Adrenal gland (tissue), 12 donors: ENCODE measurements around the gene VAC14. TPM values are rescaled to one million over a fixed set of nuclear protein-coding genes. Genes with fewer than 3 reads are reported as not detected.

Experiments
- DNase-seq, 7 donors: peaks; one replicate each; pipeline ENCODE4 v3.0.0-alpha.2; 2019 to 2020
- H3K27ac ChIP-seq, 5 donors: fragments of 200-600 bp; sonication (generic) in 4 of 5; 1 replicate in 3 of 5; 2 replicates in 2 of 5; pipeline versions ENCODE4 v1.5.1 to v1.8.0; 2016 to 2020; ENCODE audit warnings: mild to moderate bottlenecking in 1 of 5
- H3K27me3 ChIP-seq: fragments of 200-600 bp; 2 replicates; pipeline ENCODE4 v1.8.0; 2021
- H3K36me3 ChIP-seq, 2 donors: fragments of 200-600 bp; replicated peaks in 1 of 2; 1 replicate in 1 of 2; 2 replicates in 1 of 2; pipeline versions ENCODE4 v1.5.1 to v1.8.0; 2018 to 2022
- H3K4me1 ChIP-seq, 2 donors: fragments of 200-600 bp; replicated peaks in 1 of 2; 1 replicate in 1 of 2; 2 replicates in 1 of 2; pipeline versions ENCODE4 v1.5.1 to v1.8.0; 2018 to 2021
- H3K4me3 ChIP-seq, 4 donors: fragments of 200-600 bp; sonication (generic) in 3 of 4; one replicate each; pipeline ENCODE4 v1.5.1; 2016 to 2018
- H3K9me3 ChIP-seq, 3 donors: fragments of 200-600 bp; sonication (generic) in 1 of 3; replicated peaks in 1 of 3; 1 replicate in 2 of 3; 2 replicates in 1 of 3; pipeline versions ENCODE4 v1.5.1 to v1.8.0; 2016 to 2021
- POLR2A ChIP-seq, 2 donors: fragments of 450-650 bp; IDR thresholded peaks; one replicate each; pipeline ENCODE4 v1.6.1; 2017; ENCODE audit warnings: antibody characterized with exemption in 2 of 2, mild to moderate bottlenecking in 2 of 2, moderate library complexity in 1 of 2
- WGBS, 4 donors: extraction: QIAGEN DNeasy Blood & Tissue Kit in 2 of 4; methylation state at CpG; one replicate each; pipeline versions ENCODE4 v1.1.5 to v1.1.7; 2013 to 2017; 5-methylcytosine and 5-hydroxymethylcytosine counted together
- intact Hi-C, 2 donors: fragments of 100-400 bp; cut with DNase I; formaldehyde crosslinking; loops; one replicate each; pipeline versions ENCODE4 v1.14.1 to v1.15.0; 2022 to 2023
- polyA plus RNA-seq, 3 donors: library from polyadenylated mRNA; stranded (reverse); fragments of 200-250 nt in 2 of 3; fragments of 350-450 nt in 1 of 3; fragmentation: Illumina TruSeq in 1 of 3; extraction: RNeasy Lipid Tissue Mini Kit (QIAGEN cat#74804) in 1 of 3; gene quantifications; one replicate each; pipeline ENCODE4 v1.2.3, GENCODE V29; 2013 to 2014
- total RNA-seq, 9 donors: library from RNA; depleted of rRNA in 4 of 9; stranded (reverse); fragments of >200 nt in 4 of 9; fragments of 120-200 nt in 1 of 9; fragmentation: NEBNext Ultra II Directional in 1 of 9; extraction: Animal tissue kit (Norgen Biotek cat#: 25700) in 1 of 9; gene quantifications; one replicate each; pipeline versions ENCODE4 v1.1.0 to v1.2.4, GENCODE V29; 2013 to 2023
- TF ChIP-seq, protein P1 (sequence below), 6 experiments: fragments of 450-650 bp in 4 of 6; fragments of 200-600 bp in 2 of 6; sonication (generic) in 1 of 6; IDR thresholded peaks; 1 replicate in 5 of 6; 2 replicates in 1 of 6; pipeline versions ENCODE4 v1.5.1 to v1.8.0; 2016 to 2021; ENCODE audit warnings: antibody characterized with exemption in 6 of 6, mild to moderate bottlenecking in 2 of 6, moderate library complexity in 1 of 6
- donor health status: healthy with polysubstance abuse.
- donor health status: Bipolar disorder and iron deficiency.
- donor health status: DM: yes; HTN: yes; CAD: no.
- donor health status: DM: no; HTN: no; CAD: no.
- donor health status: DM: no; HTN: no; CAD: no.
- donor health status: DM: yes; HTN: yes; CAD: no.

VAC14 gene
- total and polyA plus RNA-seq, 12 donors: 24.6 to 74.8 (median 50.1) TPM

GRCh38 chr16:70692130-70692872 lies 108.7 kb downstream of the VAC14 start:
- no peaks in the 10 kb centered on the region for H3K27me3 ChIP-seq
- no peak overlapping the region for H3K4me3 ChIP-seq
- intact Hi-C loops: no loop called here
- H3K36me3 ChIP-seq: no peaks in the 10 kb centered on the region
- H3K4me1 ChIP-seq: peaks cover 35 to 71% of the 10 kb centered on the region in 2 donors
- no peak for DNase-seq
- TF ChIP-seq, protein P1, sequence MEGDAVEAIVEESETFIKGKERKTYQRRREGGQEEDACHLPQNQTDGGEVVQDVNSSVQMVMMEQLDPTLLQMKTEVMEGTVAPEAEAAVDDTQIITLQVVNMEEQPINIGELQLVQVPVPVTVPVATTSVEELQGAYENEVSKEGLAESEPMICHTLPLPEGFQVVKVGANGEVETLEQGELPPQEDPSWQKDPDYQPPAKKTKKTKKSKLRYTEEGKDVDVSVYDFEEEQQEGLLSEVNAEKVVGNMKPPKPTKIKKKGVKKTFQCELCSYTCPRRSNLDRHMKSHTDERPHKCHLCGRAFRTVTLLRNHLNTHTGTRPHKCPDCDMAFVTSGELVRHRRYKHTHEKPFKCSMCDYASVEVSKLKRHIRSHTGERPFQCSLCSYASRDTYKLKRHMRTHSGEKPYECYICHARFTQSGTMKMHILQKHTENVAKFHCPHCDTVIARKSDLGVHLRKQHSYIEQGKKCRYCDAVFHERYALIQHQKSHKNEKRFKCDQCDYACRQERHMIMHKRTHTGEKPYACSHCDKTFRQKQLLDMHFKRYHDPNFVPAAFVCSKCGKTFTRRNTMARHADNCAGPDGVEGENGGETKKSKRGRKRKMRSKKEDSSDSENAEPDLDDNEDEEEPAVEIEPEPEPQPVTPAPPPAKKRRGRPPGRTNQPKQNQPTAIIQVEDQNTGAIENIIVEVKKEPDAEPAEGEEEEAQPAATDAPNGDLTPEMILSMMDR (IDR thresholded peaks at IDR 0.05): no peak
- H3K9me3 ChIP-seq: no peaks in the 10 kb centered on the region
- H3K27ac ChIP-seq: peak overlapping the region; percentile 70 to 96 (median 82)
- WGBS, 4 donors: 71 to 82% (median 72%) methylated on average over 8 to 14 of the region's 14 CpGs

DNA sequence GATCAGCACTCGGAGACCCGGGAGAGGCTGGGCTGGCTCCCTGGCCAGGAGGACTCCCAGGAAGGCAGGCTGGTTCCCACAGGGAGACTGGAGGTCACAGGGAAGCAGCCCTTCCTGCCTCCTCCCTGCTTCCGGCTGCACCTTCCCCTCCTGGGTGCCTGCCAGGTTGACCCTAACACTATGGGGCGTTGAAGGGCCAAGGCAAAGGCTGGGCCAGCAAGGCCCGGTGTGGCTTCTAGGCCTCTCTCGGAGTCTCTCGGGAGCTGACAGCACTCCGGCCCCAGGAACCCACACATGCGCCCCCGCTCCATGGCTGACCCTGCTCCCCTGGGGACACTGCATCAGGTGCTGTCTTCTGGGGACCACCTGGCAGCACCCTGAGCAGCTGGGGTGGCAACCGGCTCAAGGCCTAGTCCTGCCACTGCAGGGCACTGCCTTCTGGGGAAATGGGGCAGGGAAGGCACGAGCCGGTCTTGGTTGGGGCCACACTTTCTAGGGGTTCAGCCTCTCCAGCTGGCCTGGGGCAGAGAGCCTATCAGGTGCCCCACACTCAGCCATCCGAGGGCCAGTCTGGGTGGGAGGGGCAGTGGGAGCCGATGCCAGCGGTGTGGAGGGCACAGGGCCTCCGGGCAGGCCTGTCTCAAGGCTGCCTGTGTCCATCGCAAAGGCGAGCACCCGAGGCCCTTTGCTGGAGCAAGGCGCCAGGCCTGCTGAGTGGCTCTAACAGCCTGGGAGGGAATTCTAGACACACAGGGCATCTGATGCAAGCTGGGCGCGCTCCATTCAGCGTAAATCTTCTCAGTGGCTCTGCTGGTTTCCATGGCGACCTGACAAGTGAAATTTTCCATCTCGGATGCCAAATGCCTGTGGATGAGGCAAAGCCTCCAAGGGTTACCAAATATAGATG lies 109.5 kb downstream of the VAC14 start:
- H3K4me1 ChIP-seq: peaks cover 37 to 78% of the 10 kb centered on the region in 2 donors

DNA sequence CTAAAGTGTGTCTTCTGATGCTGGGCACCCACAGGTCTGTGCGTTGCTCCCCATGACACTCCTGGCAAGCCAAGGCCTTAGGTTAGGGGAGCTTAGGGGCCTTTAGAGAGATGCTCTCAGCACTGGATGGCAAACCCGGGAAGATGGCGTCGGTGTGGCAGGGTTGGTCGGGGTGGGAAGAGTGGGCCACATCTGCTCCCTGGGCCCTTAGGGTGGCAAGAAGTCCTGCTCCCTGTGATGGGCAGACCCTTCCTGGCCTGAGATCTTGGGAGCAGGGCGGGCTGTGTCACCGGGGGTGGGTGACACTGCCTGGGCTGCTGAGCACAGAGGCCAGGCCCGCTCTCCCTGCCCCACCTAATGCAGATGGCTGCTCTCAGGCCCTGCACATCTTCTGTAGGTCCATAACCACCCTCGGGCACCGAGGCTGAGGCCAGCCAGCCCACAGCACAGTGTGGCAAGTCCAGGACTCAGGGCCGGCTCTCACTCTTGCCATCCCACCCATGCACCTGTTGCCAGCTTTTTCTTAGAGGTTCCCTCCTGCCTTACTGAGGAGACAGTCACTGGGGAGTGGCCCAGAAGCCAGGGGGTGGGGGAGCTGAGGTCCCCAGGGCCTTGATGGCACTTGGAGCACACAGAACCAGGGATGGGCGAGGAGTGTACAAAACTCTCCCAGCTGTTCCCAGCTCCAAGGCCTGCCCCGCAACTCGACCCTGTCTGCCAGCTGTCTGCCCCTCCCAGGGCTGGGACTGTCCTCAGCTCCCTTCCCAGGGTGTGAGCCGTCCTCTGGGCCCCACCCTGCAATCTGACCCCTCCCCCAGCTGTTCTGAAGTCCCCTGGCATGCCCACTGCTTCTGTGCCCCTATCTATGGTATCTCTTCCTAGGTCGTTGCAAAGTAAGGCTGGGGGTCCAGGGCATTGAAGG lies 110.7 kb downstream of the VAC14 start:
- 84 to 89% (median 87%) methylated on average over 7 to 16 of the region's 16 CpGs for WGBS, 4 donors
- H3K36me3 ChIP-seq: no peaks in the 10 kb centered on the region
- H3K27me3 ChIP-seq: no peaks in the 10 kb centered on the region
- peaks cover 32 to 72% of the 10 kb centered on the region in 2 donors for H3K4me1 ChIP-seq
- intact Hi-C loops: no loop called here
- TF ChIP-seq, protein P1 (IDR thresholded peaks at IDR 0.05): no peak
- no peak for TF ChIP-seq POLR2A (IDR thresholded peaks at IDR 0.05)
- no peaks in the 10 kb centered on the region for H3K9me3 ChIP-seq
- DNase-seq: no peak
- H3K27ac ChIP-seq: peak overlapping the region in 4 of 5 donors; percentile 70 to 96 (median 87)
- no peak overlapping the region for H3K4me3 ChIP-seq

More for the DNA sequence above, 109.5 kb downstream of the VAC14 start:
- no peaks in the 10 kb centered on the region for H3K9me3 ChIP-seq
- intact Hi-C loops: no loop called here
- no peaks in the 10 kb centered on the region for H3K36me3 ChIP-seq
- TF ChIP-seq POLR2A (IDR thresholded peaks at IDR 0.05): peak; percentile 40 to 75
- TF ChIP-seq, protein P1 (IDR thresholded peaks at IDR 0.05): no peak
- peak; percentile 89 to 98 (median 97) for DNase-seq
- no peak overlapping the region for H3K4me3 ChIP-seq
- WGBS, 4 donors: 51 to 63% (median 57%) methylated on average over 5 to 26 of the region's 26 CpGs
- no peaks in the 10 kb centered on the region for H3K27me3 ChIP-seq
- H3K27ac ChIP-seq: peak overlapping the region; percentile 70 to 96 (median 83)
